MM.1S (cell line): ENCODE measurements around the gene ZNF227.
"Not testable (repeated sequence)": the region's sequence is repeated elsewhere in the genome, so short reads cannot be mapped to it uniquely, and the experiment has no call there.

Source experiments
- EZH2phosphoT487 ChIP-seq: fragments of 300-600 bp; sonication (generic); IDR thresholded peaks from 2 replicates; pipeline ENCODE4 v1.6.1; 2018; ENCODE audit warnings: antibody characterized with exemption, low read length
- TF ChIP-seq, protein P1 (sequence below): fragments of 300-600 bp; sonication (generic); IDR thresholded peaks from 2 replicates; pipeline ENCODE4 v1.5.1; 2016; ENCODE audit warnings: antibody characterized with exemption, low read length, mixed read lengths

- not testable (repeated sequence) for TF ChIP-seq EZH2phosphoT487
- TF ChIP-seq, protein P1, sequence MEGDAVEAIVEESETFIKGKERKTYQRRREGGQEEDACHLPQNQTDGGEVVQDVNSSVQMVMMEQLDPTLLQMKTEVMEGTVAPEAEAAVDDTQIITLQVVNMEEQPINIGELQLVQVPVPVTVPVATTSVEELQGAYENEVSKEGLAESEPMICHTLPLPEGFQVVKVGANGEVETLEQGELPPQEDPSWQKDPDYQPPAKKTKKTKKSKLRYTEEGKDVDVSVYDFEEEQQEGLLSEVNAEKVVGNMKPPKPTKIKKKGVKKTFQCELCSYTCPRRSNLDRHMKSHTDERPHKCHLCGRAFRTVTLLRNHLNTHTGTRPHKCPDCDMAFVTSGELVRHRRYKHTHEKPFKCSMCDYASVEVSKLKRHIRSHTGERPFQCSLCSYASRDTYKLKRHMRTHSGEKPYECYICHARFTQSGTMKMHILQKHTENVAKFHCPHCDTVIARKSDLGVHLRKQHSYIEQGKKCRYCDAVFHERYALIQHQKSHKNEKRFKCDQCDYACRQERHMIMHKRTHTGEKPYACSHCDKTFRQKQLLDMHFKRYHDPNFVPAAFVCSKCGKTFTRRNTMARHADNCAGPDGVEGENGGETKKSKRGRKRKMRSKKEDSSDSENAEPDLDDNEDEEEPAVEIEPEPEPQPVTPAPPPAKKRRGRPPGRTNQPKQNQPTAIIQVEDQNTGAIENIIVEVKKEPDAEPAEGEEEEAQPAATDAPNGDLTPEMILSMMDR: not testable (repeated sequence)
These were observed 41.7 kb upstream of the ZNF227 start for GRCh38 chr19:44170660-44171059.
